Vagina (tissue), 2 donors: ENCODE results near the gene NFATC3.

ENCODE experiments used
- CTCF ChIP-seq, 3 experiments: fragments of 450-650 bp in 2 of 3; fragments of 200-600 bp in 1 of 3; sonication (generic) in 1 of 3; IDR thresholded peaks; one replicate each; pipeline ENCODE4 v1.5.1; 2017 to 2019; ENCODE audit warnings: antibody characterized with exemption in 3 of 3, mild to moderate bottlenecking in 2 of 3, moderate library complexity in 2 of 3
- POLR2A ChIP-seq, 2 donors: fragments of 450-650 bp; IDR thresholded peaks; one replicate each; pipeline ENCODE4 v1.6.1; 2017; ENCODE audit warnings: antibody characterized with exemption in 2 of 2, mild to moderate bottlenecking in 2 of 2, moderate library complexity in 2 of 2
- POLR2AphosphoS5 ChIP-seq, 2 donors: sonication (generic); formaldehyde crosslinking; IDR thresholded peaks; one replicate each; pipeline ENCODE4 v1.9.0; 2017; ENCODE audit warnings: antibody characterized with exemption in 2 of 2, mild to moderate bottlenecking in 2 of 2, low read depth in 1 of 2; ENCODE audit not compliant: insufficient read depth in 1 of 2

- no peak for TF ChIP-seq POLR2AphosphoS5 (IDR thresholded peaks at IDR 0.05; ENCODE audit: insufficient read depth in 1 of 2, low read depth in 1 of 2)
- TF ChIP-seq POLR2A (IDR thresholded peaks at IDR 0.05), result no peak
- TF ChIP-seq CTCF (IDR thresholded peaks at IDR 0.05), result no peak
Measured at GRCh38 chr16:68131813-68132706, 46.9 kb downstream of the NFATC3 start.
